Upper lobe of left lung (tissue), 4 donors: ENCODE data around the gene UBE2I.
A peak's percentile ranks its signal among the peaks of the same experiment; 100 is the strongest.

ENCODE experiments used
- EP300 ChIP-seq, 4 donors: sonication (generic); formaldehyde crosslinking; IDR thresholded peaks; one replicate each; pipeline ENCODE4 v1.5.1; 2017; ENCODE audit warnings: antibody characterized with exemption in 4 of 4, control low read depth in 2 of 4
- POLR2A ChIP-seq, 4 donors: fragments of 450-650 bp; IDR thresholded peaks; one replicate each; pipeline ENCODE4 v1.5.1; 2016 to 2017; ENCODE audit warnings: antibody characterized with exemption in 4 of 4, mild to moderate bottlenecking in 2 of 4
- TF ChIP-seq, protein P1 (sequence below), 6 experiments: fragments of 450-650 bp in 4 of 6; fragments of 200-600 bp in 2 of 6; sonication (generic) in 2 of 6; IDR thresholded peaks; one replicate each; pipeline ENCODE4 v1.5.1; 2016 to 2019; ENCODE audit warnings: antibody characterized with exemption in 6 of 6

- TF ChIP-seq POLR2A (IDR thresholded peaks at IDR 0.05) (no peak), EP300 (IDR thresholded peaks at IDR 0.05) (no peak)
- TF ChIP-seq, protein P1, sequence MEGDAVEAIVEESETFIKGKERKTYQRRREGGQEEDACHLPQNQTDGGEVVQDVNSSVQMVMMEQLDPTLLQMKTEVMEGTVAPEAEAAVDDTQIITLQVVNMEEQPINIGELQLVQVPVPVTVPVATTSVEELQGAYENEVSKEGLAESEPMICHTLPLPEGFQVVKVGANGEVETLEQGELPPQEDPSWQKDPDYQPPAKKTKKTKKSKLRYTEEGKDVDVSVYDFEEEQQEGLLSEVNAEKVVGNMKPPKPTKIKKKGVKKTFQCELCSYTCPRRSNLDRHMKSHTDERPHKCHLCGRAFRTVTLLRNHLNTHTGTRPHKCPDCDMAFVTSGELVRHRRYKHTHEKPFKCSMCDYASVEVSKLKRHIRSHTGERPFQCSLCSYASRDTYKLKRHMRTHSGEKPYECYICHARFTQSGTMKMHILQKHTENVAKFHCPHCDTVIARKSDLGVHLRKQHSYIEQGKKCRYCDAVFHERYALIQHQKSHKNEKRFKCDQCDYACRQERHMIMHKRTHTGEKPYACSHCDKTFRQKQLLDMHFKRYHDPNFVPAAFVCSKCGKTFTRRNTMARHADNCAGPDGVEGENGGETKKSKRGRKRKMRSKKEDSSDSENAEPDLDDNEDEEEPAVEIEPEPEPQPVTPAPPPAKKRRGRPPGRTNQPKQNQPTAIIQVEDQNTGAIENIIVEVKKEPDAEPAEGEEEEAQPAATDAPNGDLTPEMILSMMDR (IDR thresholded peaks at IDR 0.05) = peak in 1 of 6 experiments; percentile 4
Observed at GRCh38 chr16:1343428-1344242, 34.2 kb downstream of the UBE2I start.
